Lower lobe of right lung (tissue), 2 donors: Measurements from ENCODE around the gene ASIC3. TPM values are rescaled to one million over a fixed set of nuclear protein-coding genes. Genes with fewer than 3 reads are reported as not detected.

ENCODE experiments used
- ATAC-seq, 2 donors: fragments of 200-7000 bp; cut with Tn5 transposase; one replicate each; pipeline ENCODE4 v1.9.1; 2020 to 2022; ENCODE audit warnings: mild to moderate bottlenecking in 2 of 2, moderate library complexity in 2 of 2
- DNase-seq: peaks from one replicate; pipeline ENCODE4 v3.0.0-alpha.2; 2020
- H3K27ac ChIP-seq: fragments of 200-600 bp; one replicate; pipeline ENCODE4 v1.8.0; 2022
- H3K27me3 ChIP-seq: fragments of 200-600 bp; one replicate; pipeline ENCODE4 v1.8.0; 2022; ENCODE audit warnings: low read depth
- H3K36me3 ChIP-seq: fragments of 200-600 bp; one replicate; pipeline ENCODE4 v1.8.0; 2022; ENCODE audit warnings: mild to moderate bottlenecking
- H3K4me1 ChIP-seq: fragments of 200-600 bp; one replicate; pipeline ENCODE4 v1.8.0; 2022
- H3K4me3 ChIP-seq: fragments of 200-600 bp; one replicate; pipeline ENCODE4 v1.8.0; 2022; ENCODE audit warnings: mild to moderate bottlenecking
- H3K9me3 ChIP-seq: fragments of 200-600 bp; one replicate; pipeline ENCODE4 v1.8.0; 2022
- intact Hi-C: fragments of 100-400 bp; cut with DNase I; formaldehyde crosslinking; loops from one replicate; pipeline ENCODE4 v1.11.0; 2022
- total RNA-seq: library from RNA; stranded (reverse); fragmentation: NEBNext Ultra II Directional; extraction: Animal tissue kit (Norgen Biotek cat#: 25700); gene quantifications from one replicate; pipeline ENCODE4 v1.2.1, GENCODE V29; 2021
- TF ChIP-seq, protein P1 (sequence below): fragments of 200-600 bp; IDR thresholded peaks from one replicate; pipeline ENCODE4 v1.8.0; 2022; ENCODE audit warnings: antibody characterized with exemption, mild to moderate bottlenecking
- donor health status: DM: no; HTN: yes; CAD: no; lungs with severe emphysema.

Gene ASIC3
- total RNA-seq, 1 donor from 2014 or later, result 3.7 TPM

GRCh38 chr7:151064454-151064853 lies 16.1 kb downstream of the ASIC3 start:
- intact Hi-C loops, result no loop called here
- Histone ChIP-seq H3K9me3 (no peaks in the 10 kb centered on the region), H3K27ac (no peak overlapping the region), H3K27me3 (no peaks in the 10 kb centered on the region), H3K4me3 (no peak overlapping the region), H3K4me1 (peaks cover 27% of the 10 kb centered on the region), H3K36me3 (peaks cover 67% of the 10 kb centered on the region)
- TF ChIP-seq, protein P1, sequence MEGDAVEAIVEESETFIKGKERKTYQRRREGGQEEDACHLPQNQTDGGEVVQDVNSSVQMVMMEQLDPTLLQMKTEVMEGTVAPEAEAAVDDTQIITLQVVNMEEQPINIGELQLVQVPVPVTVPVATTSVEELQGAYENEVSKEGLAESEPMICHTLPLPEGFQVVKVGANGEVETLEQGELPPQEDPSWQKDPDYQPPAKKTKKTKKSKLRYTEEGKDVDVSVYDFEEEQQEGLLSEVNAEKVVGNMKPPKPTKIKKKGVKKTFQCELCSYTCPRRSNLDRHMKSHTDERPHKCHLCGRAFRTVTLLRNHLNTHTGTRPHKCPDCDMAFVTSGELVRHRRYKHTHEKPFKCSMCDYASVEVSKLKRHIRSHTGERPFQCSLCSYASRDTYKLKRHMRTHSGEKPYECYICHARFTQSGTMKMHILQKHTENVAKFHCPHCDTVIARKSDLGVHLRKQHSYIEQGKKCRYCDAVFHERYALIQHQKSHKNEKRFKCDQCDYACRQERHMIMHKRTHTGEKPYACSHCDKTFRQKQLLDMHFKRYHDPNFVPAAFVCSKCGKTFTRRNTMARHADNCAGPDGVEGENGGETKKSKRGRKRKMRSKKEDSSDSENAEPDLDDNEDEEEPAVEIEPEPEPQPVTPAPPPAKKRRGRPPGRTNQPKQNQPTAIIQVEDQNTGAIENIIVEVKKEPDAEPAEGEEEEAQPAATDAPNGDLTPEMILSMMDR, result no peak
- no peak for DNase-seq
- no peak for ATAC-seq

GRCh38 chr7:151064993-151065392 lies 16.7 kb downstream of the ASIC3 start:
- TF ChIP-seq, protein P1, result no peak
- intact Hi-C loops, result no loop called here
- H3K27ac ChIP-seq, result no peak overlapping the region
- no peak overlapping the region for H3K4me3 ChIP-seq
- H3K27me3 ChIP-seq, result no peaks in the 10 kb centered on the region
- H3K9me3 ChIP-seq, result no peaks in the 10 kb centered on the region
- no peak for ATAC-seq
- H3K36me3 ChIP-seq, result peaks cover 72% of the 10 kb centered on the region
- no peak for DNase-seq
- H3K4me1 ChIP-seq, result peaks cover 27% of the 10 kb centered on the region

DNA sequence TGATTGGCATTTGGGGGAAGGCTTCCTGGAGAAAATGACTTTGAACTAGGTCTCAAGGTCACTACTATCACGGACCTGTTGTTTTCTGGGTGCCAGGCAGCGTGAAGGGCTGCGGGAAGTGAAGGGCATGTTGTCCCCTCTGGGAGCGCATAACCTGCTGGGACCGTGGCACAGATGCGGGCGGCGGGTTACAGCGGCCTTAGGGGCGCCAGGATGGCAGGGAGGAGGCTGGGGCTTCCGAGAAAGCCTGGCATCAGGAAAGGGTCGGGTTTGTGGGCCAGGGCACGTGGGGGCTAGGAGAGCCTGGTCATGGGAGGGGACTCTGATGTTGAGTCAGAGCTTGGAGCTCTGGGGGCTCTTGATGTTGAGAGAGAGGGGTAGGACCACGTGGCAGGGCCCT lies 17.2 kb downstream of the ASIC3 start:
- ATAC-seq, result no peak
- no peak overlapping the region for H3K4me3 ChIP-seq
- H3K27me3 ChIP-seq, result no peaks in the 10 kb centered on the region
- DNase-seq, result no peak
- H3K36me3 ChIP-seq, result peaks cover 78% of the 10 kb centered on the region
- H3K9me3 ChIP-seq, result no peaks in the 10 kb centered on the region
- intact Hi-C loops, result no loop called here
- no peak overlapping the region for H3K27ac ChIP-seq
- peaks cover 23% of the 10 kb centered on the region for H3K4me1 ChIP-seq
- TF ChIP-seq, protein P1, result no peak

DNA sequence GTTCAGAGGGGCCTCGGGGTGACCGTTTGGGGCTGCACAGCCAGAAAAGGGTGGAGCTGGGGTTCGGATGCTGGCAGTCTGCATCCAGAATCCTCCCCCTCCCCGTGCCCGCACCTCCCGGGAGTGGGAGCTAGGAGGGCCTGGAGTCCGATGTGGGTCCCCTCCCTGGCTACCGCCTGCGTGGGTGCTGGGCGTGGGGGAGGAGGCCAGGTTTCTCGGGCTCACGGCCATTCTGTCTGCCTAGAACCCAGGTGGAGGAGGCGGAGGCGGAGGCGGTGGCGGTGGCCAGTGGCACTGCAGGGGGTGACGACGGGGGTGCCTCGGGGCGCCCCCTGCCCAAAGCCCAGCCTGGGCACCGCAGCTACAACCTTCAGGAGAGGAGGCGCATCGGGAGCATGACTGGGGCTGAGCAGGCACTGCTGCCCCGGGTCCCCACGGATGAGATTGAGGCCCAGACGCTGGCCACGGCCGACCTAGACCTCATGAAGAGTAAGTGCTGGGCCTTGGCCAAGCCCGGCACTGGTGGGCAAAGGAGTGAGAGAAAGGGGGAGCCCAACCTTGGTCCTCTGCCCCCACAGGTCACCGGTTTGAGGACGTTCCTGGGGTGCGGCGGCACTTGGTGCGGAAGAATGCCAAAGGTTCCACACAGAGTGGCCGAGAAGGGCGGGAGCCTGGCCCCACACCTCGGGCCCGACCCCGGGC lies 18.1 kb downstream of the ASIC3 start:
- Histone ChIP-seq H3K4me3 (no peak overlapping the region), H3K27ac (no peak overlapping the region), H3K4me1 (peaks cover 14% of the 10 kb centered on the region), H3K9me3 (no peaks in the 10 kb centered on the region), H3K36me3 (peaks cover 87% of the 10 kb centered on the region), H3K27me3 (no peaks in the 10 kb centered on the region)
- DNase-seq, result no peak
- no peak for ATAC-seq
- TF ChIP-seq, protein P1, result no peak
- intact Hi-C loops, result no loop called here

DNA sequence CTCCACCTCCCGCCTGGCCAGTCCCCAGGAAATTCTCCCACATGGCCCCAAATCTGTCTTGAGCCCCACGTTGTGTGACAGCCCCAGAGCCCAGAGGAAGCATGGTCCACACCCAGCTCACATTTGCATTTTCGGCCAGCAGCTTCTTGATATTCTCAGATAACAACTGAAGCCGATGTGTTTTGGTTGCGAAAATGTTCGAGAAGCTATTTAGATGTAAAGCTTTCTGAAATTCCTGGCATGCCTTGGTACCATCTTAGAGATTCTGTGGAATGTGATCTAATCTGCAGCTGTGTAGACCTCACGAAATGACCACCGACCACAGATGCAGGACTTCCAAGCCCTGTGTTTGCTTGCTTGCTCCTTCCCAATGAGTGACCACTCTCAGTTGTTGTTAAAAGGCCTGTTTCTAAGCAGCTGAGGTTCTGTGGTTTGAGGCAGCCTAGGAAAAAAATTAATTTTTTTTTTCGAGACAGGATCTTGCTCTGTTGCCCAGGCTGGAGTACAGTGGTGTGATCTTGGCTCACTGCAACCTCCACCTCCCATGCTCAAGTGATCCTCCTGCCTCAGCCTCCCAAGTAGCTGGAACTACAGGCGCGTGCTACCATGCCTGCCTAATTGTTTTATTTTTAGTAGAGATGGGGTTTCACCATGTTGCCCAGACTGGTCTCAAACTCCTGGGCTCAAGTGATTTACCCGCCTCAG lies 19.9 kb downstream of the ASIC3 start:
- DNase-seq (no peak), ATAC-seq (no peak)
- no peak overlapping the region for H3K4me3 ChIP-seq
- no peaks in the 10 kb centered on the region for H3K4me1 ChIP-seq
- peaks cover 95% of the 10 kb centered on the region for H3K36me3 ChIP-seq
- H3K27ac ChIP-seq, result no peak overlapping the region
- no peaks in the 10 kb centered on the region for H3K27me3 ChIP-seq
- TF ChIP-seq, protein P1, result no peak
- intact Hi-C loops, result no loop called here
- H3K9me3 ChIP-seq, result no peaks in the 10 kb centered on the region
